H9 (cell line): ENCODE results near the gene NACAD. TPM values are rescaled to one million over a fixed set of nuclear protein-coding genes. Genes with fewer than 3 reads are reported as not detected.

Source experiments
- DNase-seq: peaks from one replicate; pipeline ENCODE4 v3.0.0-alpha.2; 2017
- H2AFZ ChIP-seq: one replicate; pipeline ENCODE4 v1.6.1; 2013; ENCODE audit warnings: mild to moderate bottlenecking, low read length, control low read depth, moderate library complexity
- H2AK5ac ChIP-seq: 2 replicates; pipeline ENCODE4 v1.6.1; 2013; ENCODE audit warnings: low read length, control low read depth, mixed read lengths; ENCODE audit not compliant: insufficient read length
- H2BK120ac ChIP-seq: one replicate; pipeline ENCODE4 v1.6.1; 2013; ENCODE audit warnings: low read depth, mild to moderate bottlenecking, low read length, control low read depth, inconsistent platforms; ENCODE audit not compliant: poor library complexity, severe bottlenecking
- H2BK12ac ChIP-seq: 2 replicates; pipeline ENCODE4 v1.6.1; 2013; ENCODE audit warnings: low read length, control low read depth, mixed read lengths, low read depth; ENCODE audit not compliant: insufficient read length
- H2BK15ac ChIP-seq: 2 replicates; pipeline ENCODE4 v1.6.1; 2013; ENCODE audit warnings: low read depth, low read length, control low read depth
- H2BK20ac ChIP-seq: one replicate; pipeline ENCODE4 v1.6.1; 2013; ENCODE audit warnings: low read depth, mild to moderate bottlenecking, low read length, control low read depth, inconsistent platforms; ENCODE audit not compliant: poor library complexity, severe bottlenecking
- H2BK5ac ChIP-seq: 2 replicates; pipeline ENCODE4 v1.6.1; 2013; ENCODE audit warnings: low read length, control low read depth, mixed read lengths; ENCODE audit not compliant: insufficient read length
- H3K14ac ChIP-seq: 2 replicates; pipeline ENCODE4 v1.6.1; 2013; ENCODE audit warnings: low read length, control low read depth; ENCODE audit not compliant: insufficient read depth
- H3K18ac ChIP-seq: 2 replicates; pipeline ENCODE4 v1.6.1; 2013; ENCODE audit warnings: low read depth, mild to moderate bottlenecking, mixed read lengths, low read length, control low read depth; ENCODE audit not compliant: insufficient read length
- H3K23ac ChIP-seq: 2 replicates; pipeline ENCODE4 v1.6.1; 2013; ENCODE audit warnings: low read length, control low read depth, mixed read lengths, low read depth; ENCODE audit not compliant: insufficient read length
- H3K23me2 ChIP-seq: 2 replicates; pipeline ENCODE4 v1.6.1; 2013; ENCODE audit warnings: low read depth, mild to moderate bottlenecking, mixed read lengths, low read length, control low read depth; ENCODE audit not compliant: insufficient read length, poor library complexity, severe bottlenecking
- H3K27ac ChIP-seq: 2 replicates; pipeline ENCODE4 v1.5.1; 2013; ENCODE audit warnings: low read length, control low read depth, mixed read lengths, low read depth; ENCODE audit not compliant: insufficient read length
- H3K27me3 ChIP-seq: 2 replicates; pipeline ENCODE4 v1.6.1; 2013; ENCODE audit warnings: low read length, control low read depth, inconsistent platforms; ENCODE audit not compliant: insufficient read depth
- H3K4ac ChIP-seq: 2 replicates; pipeline ENCODE4 v1.6.1; 2013; ENCODE audit warnings: low read depth, mild to moderate bottlenecking, control low read depth, inconsistent platforms, low read length, moderate library complexity
- H3K4me1 ChIP-seq: 2 replicates; pipeline ENCODE4 v1.6.1; 2013; ENCODE audit warnings: low read length, control low read depth, inconsistent platforms; ENCODE audit not compliant: insufficient read depth
- H3K4me2 ChIP-seq: 2 replicates; pipeline ENCODE4 v1.6.1; 2013; ENCODE audit warnings: low read length, control low read depth, mixed read lengths; ENCODE audit not compliant: insufficient read length, insufficient read depth
- H3K56ac ChIP-seq: 2 replicates; pipeline ENCODE4 v1.6.1; 2013; ENCODE audit warnings: low read depth, mild to moderate bottlenecking, mixed read lengths, low read length, control low read depth; ENCODE audit not compliant: insufficient read length
- H3K79me1 ChIP-seq: 2 replicates; pipeline ENCODE4 v1.6.1; 2013; ENCODE audit warnings: low read depth, mild to moderate bottlenecking, moderate library complexity, low read length, control low read depth, inconsistent platforms; ENCODE audit not compliant: insufficient read depth, poor library complexity, severe bottlenecking
- H3K79me2 ChIP-seq: 2 replicates; pipeline ENCODE4 v1.6.1; 2013; ENCODE audit warnings: low read length, control low read depth, inconsistent platforms; ENCODE audit not compliant: insufficient read depth
- H3K9ac ChIP-seq: 2 replicates; pipeline ENCODE4 v1.6.1; 2013; ENCODE audit warnings: low read length, control low read depth, mixed read lengths; ENCODE audit not compliant: insufficient read length; ENCODE audit errors: extremely low read depth
- H3K9me3 ChIP-seq: one replicate; pipeline ENCODE4 v1.6.1; 2013; ENCODE audit warnings: low read depth, low read length, inconsistent platforms; ENCODE audit not compliant: control insufficient read depth
- H3T11ph ChIP-seq: one replicate; pipeline ENCODE4 v1.6.1; 2013; ENCODE audit warnings: mild to moderate bottlenecking, low read length, control low read depth, inconsistent platforms
- H4K20me1 ChIP-seq: one replicate; pipeline ENCODE4 v1.6.1; 2013; ENCODE audit not compliant: control insufficient read depth, insufficient read length, insufficient read depth
- H4K5ac ChIP-seq: 2 replicates; pipeline ENCODE4 v1.6.1; 2013; ENCODE audit warnings: low read depth, mild to moderate bottlenecking, mixed read lengths, low read length, control low read depth; ENCODE audit not compliant: insufficient read length
- H4K8ac ChIP-seq: replicated peaks from 2 replicates; pipeline ENCODE4 v1.6.1; 2013; ENCODE audit warnings: low read length, control low read depth, mixed read lengths, low read depth; ENCODE audit not compliant: insufficient read length
- H4K91ac ChIP-seq: 2 replicates; pipeline ENCODE4 v1.6.1; 2013; ENCODE audit warnings: low read depth, mild to moderate bottlenecking, moderate library complexity, mixed read lengths, low read length, control low read depth; ENCODE audit not compliant: insufficient read length
- H3K27ac Mint-ChIP-seq, 3 experiments: 2 replicates in 2 of 3; 3 replicates in 1 of 3; pipeline ENCODE4 v1.8.0; 2020 to 2021; ENCODE audit warnings: mixed read lengths in 3 of 3, mild to moderate bottlenecking in 1 of 3, moderate library complexity in 1 of 3
- H3K27me3 Mint-ChIP-seq: 2 replicates; pipeline ENCODE4 v1.8.0; 2021; ENCODE audit warnings: low read depth, mild to moderate bottlenecking, moderate library complexity, mixed read lengths
- H3K36me3 Mint-ChIP-seq, 3 experiments: 2 replicates in 2 of 3; 3 replicates in 1 of 3; pipeline ENCODE4 v1.8.0; 2020 to 2021; ENCODE audit warnings: low read depth in 3 of 3, mixed read lengths in 3 of 3; ENCODE audit not compliant: insufficient read depth in 1 of 3
- H3K4me1 Mint-ChIP-seq, 2 experiments: 2 replicates each; pipeline ENCODE4 v1.8.0; 2020; ENCODE audit warnings: mixed read lengths in 2 of 2
- H3K4me3 Mint-ChIP-seq, 2 experiments: 2 replicates in 1 of 2; 3 replicates in 1 of 2; pipeline ENCODE4 v1.8.0; 2020 to 2021; ENCODE audit warnings: mild to moderate bottlenecking in 2 of 2, mixed read lengths in 2 of 2, moderate library complexity in 1 of 2
- H3K9me3 Mint-ChIP-seq, 2 experiments: 2 replicates in 1 of 2; 3 replicates in 1 of 2; pipeline ENCODE4 v1.8.0; 2020; ENCODE audit warnings: mild to moderate bottlenecking in 2 of 2, mixed read lengths in 2 of 2, moderate library complexity in 1 of 2
- CTCF ChIP-seq: fragments of 200-600 bp; sonication (generic); conservative IDR thresholded peaks from 3 replicates; pipeline ENCODE4 v1.8.0; 2021; ENCODE audit warnings: antibody characterized with exemption, mild to moderate bottlenecking
- WGBS: extraction: QIAGEN DNeasy Blood & Tissue Kit; methylation state at CpG from one replicate; pipeline ENCODE4 v1.1.7; 2013; ENCODE audit warnings: missing lambda C conversion rate, low lambda C conversion rate, mixed read lengths; ENCODE audit not compliant: insufficient read length; ENCODE audit errors: extremely low coverage; 5-methylcytosine and 5-hydroxymethylcytosine counted together
- total RNA-seq: library from RNA; stranded (reverse); gene quantifications from 2 replicates; pipeline ENCODE4 v1.2.1, GENCODE V29; 2021

The NACAD gene
- total RNA-seq, 1 experiment from 2014 or later = 8.0 TPM

- H3K79me1 ChIP-seq = no peaks in the 10 kb centered on the region
- DNase-seq = no peak
- peaks cover 20 to 53% (median 45%) of the 10 kb centered on the region in 3 experiments for H3K36me3 Mint-ChIP-seq
- H3K9me3 Mint-ChIP-seq = peaks cover 0 to 2% of the 10 kb centered on the region in 2 experiments; a peak in 2 of 5 replicates
- no peaks in the 10 kb centered on the region for H3K27me3 Mint-ChIP-seq
- H3K4me1 ChIP-seq = no peaks in the 10 kb centered on the region
- no peak overlapping the region for H2BK5ac ChIP-seq
- no peak overlapping the region for H2AFZ ChIP-seq
- H3K9me3 ChIP-seq = no peaks in the 10 kb centered on the region
- WGBS = no CpG with 5 or more reads among the region's 10 CpGs
- H3K4me3 Mint-ChIP-seq = no peak overlapping the region
- H3K79me2 ChIP-seq = no peaks in the 10 kb centered on the region
- H3K4me1 Mint-ChIP-seq = no peaks in the 10 kb centered on the region
- H3K23ac ChIP-seq = no peak overlapping the region
- H3K23me2 ChIP-seq = no peaks in the 10 kb centered on the region
- H4K5ac ChIP-seq = no peak overlapping the region
- H2BK15ac ChIP-seq = no peak overlapping the region
- no peaks in the 10 kb centered on the region for H4K20me1 ChIP-seq
- no peak overlapping the region for H3K18ac ChIP-seq
- H3K27me3 ChIP-seq = no peaks in the 10 kb centered on the region
- peak overlapping the region in 1 of 3 experiments; percentile 58; a peak in 1 of 7 replicates for H3K27ac Mint-ChIP-seq
- no peak overlapping the region for H3K4me2 ChIP-seq
- no peak overlapping the region for H3K14ac ChIP-seq
- no peak for TF ChIP-seq CTCF
- no peak overlapping the region for H3K9ac ChIP-seq
- no peak overlapping the region for H2AK5ac ChIP-seq
- no peak overlapping the region for H4K8ac ChIP-seq
- no peak overlapping the region for H3K27ac ChIP-seq
- H3T11ph ChIP-seq = no peak overlapping the region
- no peak overlapping the region for H3K4ac ChIP-seq
- no peak overlapping the region for H4K91ac ChIP-seq
- H2BK20ac ChIP-seq = no peak overlapping the region
- no peak overlapping the region for H2BK120ac ChIP-seq
- H3K56ac ChIP-seq = no peak overlapping the region
- no peak overlapping the region for H2BK12ac ChIP-seq
These were observed 10.4 kb upstream of the NACAD start for GRCh38 chr7:45098983-45099839.
